ENCODE data around the gene LTBP4. TPM values are rescaled to one million over a fixed set of nuclear protein-coding genes. Genes with fewer than 3 reads are reported as not detected.

Gene LTBP4
- total RNA-seq, 1 donor from 2014 or later: 18.9 TPM

DNA sequence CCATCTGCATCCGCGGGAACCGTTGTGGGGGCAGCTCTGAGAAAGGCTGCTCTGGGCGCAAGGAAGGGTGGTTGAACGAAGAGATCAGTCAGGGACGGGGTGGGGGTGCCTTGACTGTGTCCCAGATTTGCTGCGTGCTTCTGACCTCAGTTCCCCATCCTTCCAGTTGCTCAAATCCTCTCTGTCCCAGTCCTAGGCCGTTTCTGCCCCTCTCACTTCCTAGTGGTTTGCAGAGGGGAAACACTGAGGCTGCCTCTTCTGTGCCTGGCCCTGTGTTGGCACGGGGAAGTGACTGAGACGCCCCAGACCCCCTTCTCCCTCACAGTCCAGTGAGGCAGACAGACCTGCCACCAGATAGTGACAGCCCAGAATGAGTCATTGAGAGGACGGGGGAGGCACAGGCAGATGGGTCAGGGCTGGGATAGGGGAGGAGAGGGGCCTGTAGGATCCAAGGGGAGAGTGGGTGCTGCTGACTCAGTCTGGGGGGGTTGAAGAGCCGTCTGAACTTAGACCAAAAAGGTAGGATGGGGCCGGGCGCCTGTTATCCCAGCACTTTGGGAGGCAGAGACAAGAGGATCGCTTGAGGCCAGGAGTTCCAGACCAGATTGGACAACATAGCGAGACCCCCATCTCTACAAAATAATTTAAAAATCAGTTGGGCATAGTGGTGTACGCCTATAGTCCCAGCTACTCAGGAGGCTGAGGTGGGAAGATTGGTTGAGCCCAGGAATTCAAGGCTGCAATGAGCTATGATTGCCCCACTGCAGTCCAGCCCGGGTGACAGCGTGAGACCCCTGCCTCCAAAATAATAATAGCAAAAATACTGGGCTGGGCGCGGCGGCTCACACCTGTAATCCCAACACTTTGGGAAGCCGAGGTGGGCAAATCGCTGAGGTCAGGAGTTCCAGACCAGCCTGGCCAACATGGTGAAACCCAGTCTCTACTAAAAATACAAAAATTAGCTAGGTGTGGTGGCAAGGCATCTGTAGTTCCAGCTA, 62.8 kb downstream of the LTBP4 start:
- no peak for DNase-seq

- DNase-seq: no peak
Measured at GRCh38 chr19:40666803-40667438, 65.8 kb downstream of the LTBP4 start.

DNA sequence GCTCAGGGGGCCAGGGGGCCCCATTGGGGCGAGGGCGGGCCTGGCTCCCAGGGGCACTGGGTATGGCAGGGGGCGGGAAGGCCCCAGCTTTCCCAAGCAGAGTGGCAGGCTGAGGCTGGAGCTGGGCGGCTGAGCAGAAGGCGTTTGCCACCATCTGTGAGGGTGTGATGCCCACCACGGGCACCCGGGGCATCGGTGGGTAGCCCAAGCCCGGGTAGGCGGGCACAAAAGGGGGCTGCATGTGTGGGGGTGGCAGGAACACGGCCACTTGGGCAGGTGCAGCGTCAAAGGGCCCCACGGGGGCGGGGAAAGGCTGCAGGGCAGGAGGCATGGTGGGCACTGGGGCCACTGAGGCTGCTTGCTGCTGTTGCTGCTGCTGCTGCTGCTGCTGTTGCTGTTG, 66.4 kb downstream of the LTBP4 start:
- DNase-seq: no peak

GRCh38 chr19:40668991-40669614, 67.9 kb downstream of the LTBP4 start:
- no peak for DNase-seq

DNA sequence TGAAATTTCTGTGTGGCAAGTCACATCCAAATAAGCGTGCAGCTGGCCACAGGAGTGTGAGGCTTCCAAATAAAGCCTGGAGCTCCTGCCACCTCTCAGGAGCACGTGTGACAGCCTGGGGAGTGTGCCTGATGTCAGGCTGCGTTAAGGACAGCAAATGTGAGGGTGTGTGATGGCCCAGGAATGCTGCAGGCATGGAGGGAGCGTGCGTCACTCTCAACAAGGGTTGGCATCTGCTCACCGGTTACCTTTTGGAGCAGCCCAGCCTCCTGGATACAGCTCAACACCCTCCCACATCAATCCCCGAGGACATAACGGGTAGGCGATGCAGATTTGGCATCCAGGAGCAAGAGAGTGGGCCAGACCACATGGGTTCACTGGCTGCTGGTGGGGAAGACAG, 70.2 kb downstream of the LTBP4 start:
- DNase-seq: peak; percentile 80

DNA sequence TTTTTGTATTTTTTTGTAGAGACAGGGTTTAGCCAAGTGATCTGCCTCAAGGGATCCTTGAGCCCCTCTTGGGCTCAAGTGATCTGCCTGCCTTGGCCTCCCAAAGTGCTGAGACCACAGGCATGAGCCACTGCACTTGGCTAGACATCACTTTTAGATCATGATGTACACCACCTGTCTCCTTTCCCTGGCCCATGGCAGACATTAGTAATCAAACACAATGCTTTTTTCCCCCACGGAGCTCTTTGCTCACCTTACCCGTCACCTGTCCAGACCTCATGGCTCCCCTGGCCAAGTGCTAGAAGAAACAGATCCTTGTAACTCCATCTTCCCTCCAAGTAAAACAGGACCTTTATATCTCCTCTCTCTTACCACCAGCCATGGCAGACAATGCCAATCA, 70.9 kb downstream of the LTBP4 start:
- no peak for DNase-seq

DNA sequence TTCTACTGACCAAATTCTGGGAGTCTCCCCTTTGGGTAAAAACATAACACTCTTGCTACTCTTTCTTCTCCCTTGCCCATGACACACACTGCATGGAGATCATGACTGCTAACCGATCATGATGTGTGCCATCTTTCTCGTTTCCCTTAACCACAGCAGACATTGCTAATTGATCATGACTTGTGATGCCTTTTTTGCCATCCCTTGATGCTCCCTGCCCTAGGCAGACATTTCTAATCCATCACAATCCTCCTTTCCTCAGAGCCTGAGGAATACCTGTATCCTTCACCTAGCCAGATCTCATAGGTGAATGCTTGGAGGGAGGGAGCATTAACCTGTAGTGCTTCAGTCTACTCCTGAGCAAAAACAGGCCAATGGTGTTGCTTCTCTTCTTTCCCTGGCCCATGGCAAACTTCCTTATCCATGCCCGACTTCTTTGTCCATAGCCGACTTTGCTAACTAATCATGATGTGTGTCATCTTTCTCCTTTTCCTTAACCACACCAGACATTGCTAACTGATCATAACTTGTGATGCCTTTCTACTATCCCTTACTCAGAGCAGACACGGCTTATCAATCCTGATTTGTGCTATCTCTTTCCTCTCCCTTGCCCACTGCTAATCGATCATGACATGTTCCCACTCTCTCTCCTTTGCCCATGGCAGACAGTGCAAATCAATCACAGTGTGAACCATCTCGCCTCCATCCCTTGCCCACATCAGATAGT, 71.6 kb downstream of the LTBP4 start:
- DNase-seq: no peak

- DNase-seq: no peak
Measured at GRCh38 chr19:40673397-40673796, 72.2 kb downstream of the LTBP4 start.

GRCh38 chr19:40674291-40674690, 73.1 kb downstream of the LTBP4 start:
- DNase-seq: no peak

- no peak for DNase-seq
Measured at GRCh38 chr19:40677156-40677555, 76.0 kb downstream of the LTBP4 start.

Other genes with a start within 250 kb of the LTBP4 start
- 0.16 TPM for gene HIPK4, start 211.2 kb upstream of the LTBP4 start, total RNA-seq
- gene PRX, start 188.0 kb upstream of the LTBP4 start, total RNA-seq: 2.5 TPM
- gene SERTAD1, start 175.4 kb upstream of the LTBP4 start, total RNA-seq: 2.8 TPM
- 9.8 TPM for gene SERTAD3, start 157.0 kb upstream of the LTBP4 start, total RNA-seq
- 16.5 TPM for gene BLVRB, start 135.6 kb upstream of the LTBP4 start, total RNA-seq
- gene SPTBN4, start 134.4 kb upstream of the LTBP4 start, total RNA-seq: 27.5 TPM
- gene SHKBP1, start 24.5 kb upstream of the LTBP4 start, total RNA-seq: 4.1 TPM
- 18.2 TPM for gene NUMBL, start 89.3 kb downstream of the LTBP4 start, total RNA-seq
- 28.2 TPM for gene COQ8B, start 115.5 kb downstream of the LTBP4 start, total RNA-seq
- 10.0 TPM for gene ITPKC, start 115.7 kb downstream of the LTBP4 start, total RNA-seq
- gene ACTMAP, start 149.1 kb downstream of the LTBP4 start, total RNA-seq: 0.31 TPM
- 17.0 TPM for gene SNRPA, start 149.8 kb downstream of the LTBP4 start, total RNA-seq
- gene MIA, start 174.2 kb downstream of the LTBP4 start, total RNA-seq: not detected
- gene RAB4B, start 176.9 kb downstream of the LTBP4 start, total RNA-seq: 8.6 TPM
- 46.9 TPM for gene EGLN2, start 197.8 kb downstream of the LTBP4 start, total RNA-seq
- not detected for gene CYP2A6, start 249.1 kb downstream of the LTBP4 start, total RNA-seq

Measured in occipital lobe (tissue), 2 donors.